NOMO-1 (cell line): Measurements from ENCODE around the gene APAF1.
A peak's percentile ranks its signal among the peaks of the same experiment; 100 is the strongest.

Source experiments
- DNase-seq, 2 experiments: peaks; one replicate each; lab custom pipeline; 2025; ENCODE audit not compliant: unreplicated experiment in 2 of 2; lab: John Stamatoyannopoulos, UW

Gene APAF1

GRCh38 chr12:98669751-98670150 lies 24.7 kb downstream of the APAF1 start:
- DNase-seq, result no peak

- DNase-seq, result no peak
These were observed 26.4 kb downstream of the APAF1 start for GRCh38 chr12:98671459-98671858.

GRCh38 chr12:98674841-98675240 lies 29.8 kb downstream of the APAF1 start:
- DNase-seq, result no peak

DNA sequence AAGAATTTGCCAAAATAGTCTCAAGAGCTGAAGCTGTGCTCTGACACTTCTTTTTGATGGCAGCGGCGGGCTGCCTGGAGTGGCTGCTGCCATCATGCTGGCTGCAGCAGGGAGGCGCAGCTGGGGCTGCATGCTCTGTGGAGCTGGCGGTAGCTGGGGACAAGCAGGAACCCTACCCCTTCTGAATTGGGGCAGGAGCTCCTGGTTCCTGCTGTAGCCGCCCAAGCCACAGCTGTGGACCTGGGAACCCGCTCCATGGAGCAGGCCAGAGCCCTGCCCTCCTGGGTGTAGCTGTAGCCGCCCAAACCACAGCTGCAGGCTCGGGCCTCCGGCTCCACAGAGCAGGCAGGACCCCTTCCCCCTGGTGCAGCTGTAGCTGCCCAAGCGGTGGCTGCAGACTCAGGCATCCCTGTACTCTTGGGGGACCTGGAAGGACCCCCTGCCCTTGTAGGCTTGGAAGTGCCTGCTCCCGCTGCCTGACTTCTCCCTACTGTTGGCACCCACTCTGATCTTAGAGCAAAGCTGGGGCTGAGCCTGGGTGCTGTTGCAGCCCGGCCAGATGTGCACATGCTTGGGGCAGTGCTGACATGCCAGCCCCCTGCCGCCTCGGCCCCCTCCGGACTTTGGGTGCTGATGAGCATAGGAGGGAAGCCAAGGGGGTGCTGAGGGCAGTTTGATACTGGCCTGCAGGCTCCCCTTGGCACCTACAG lies 33.3 kb downstream of the APAF1 start:
- DNase-seq, result no peak

GRCh38 chr12:98678946-98679610 lies 34.0 kb downstream of the APAF1 start:
- DNase-seq, result no peak

DNA sequence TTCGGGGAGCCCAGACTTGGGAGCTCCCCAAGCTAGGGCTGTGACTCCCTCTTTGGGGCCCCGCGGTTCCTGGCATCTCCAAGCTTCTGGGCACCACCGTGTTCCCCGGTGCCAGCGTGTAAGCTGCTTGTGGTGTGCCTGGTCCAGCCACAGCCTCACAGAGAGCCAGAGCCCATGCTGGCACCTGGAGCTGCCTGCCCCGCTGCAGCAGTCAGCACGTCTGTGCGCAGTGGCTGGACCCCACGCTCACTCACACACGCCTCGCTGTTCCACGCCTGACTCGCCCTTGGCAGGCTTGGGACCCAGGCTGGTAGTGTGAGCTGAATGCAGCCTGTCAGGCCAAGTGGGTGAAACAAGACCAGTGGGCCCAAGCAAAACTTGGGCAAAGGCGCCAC lies 34.5 kb downstream of the APAF1 start:
- no peak for DNase-seq

DNA sequence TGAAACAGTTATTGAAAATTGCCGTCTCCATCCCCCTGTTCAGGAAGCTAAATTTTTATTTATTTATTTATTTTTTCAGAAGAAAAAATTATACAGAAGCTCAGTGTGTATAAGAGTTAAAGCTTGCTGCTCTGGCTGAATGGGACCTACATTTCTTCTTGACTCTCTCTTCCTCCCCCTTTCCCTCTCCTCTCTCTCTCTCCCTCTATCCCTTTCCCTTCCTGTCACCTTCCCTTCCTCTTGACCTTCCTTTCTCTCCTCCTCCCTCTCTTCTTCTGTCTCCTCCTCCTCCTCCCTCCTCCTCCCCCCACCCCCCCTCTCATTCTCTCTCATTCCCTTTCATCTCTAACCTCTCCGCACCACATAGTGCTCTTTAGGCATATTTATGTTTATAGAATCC lies 39.1 kb downstream of the APAF1 start:
- DNase-seq, result no peak

- no peak for DNase-seq
These were observed 41.5 kb downstream of the APAF1 start for GRCh38 chr12:98686603-98687002.

- no peak for DNase-seq
These were observed 46.3 kb downstream of the APAF1 start for GRCh38 chr12:98691351-98691750.

DNA sequence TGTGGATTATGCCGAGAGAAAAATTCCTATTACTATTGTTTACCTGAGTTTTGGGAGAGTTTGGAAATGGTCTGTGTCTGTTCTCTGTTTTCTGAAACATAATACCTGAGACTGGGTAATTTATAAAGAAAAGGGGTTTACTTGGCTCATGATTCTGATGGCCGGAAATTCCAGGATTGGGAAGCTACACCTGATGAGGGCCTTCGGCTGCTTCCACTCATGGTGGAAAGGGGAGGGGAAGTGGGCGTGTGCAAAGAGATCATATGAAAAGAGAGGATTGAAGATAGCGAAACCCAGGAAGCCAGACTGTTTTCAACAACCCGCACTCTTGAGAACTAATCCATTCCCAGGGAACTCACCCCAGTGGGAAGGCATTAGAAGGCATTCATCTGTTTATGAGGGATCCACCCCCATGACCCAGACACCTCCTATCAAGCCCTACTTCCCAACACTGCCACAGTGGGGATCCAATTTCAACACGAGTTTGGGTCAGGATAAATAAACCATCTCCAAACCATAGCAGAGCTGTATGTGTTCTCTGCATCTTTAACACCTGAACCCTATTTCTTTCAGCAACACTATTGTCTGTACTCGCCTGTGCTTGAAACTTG lies 51.1 kb downstream of the APAF1 start:
- no peak for DNase-seq

GRCh38 chr12:98697209-98697608 lies 52.1 kb downstream of the APAF1 start:
- no peak for DNase-seq

GRCh38 chr12:98698603-98699463 lies 53.7 kb downstream of the APAF1 start:
- DNase-seq, result peak; percentile 6 to 36

DNA sequence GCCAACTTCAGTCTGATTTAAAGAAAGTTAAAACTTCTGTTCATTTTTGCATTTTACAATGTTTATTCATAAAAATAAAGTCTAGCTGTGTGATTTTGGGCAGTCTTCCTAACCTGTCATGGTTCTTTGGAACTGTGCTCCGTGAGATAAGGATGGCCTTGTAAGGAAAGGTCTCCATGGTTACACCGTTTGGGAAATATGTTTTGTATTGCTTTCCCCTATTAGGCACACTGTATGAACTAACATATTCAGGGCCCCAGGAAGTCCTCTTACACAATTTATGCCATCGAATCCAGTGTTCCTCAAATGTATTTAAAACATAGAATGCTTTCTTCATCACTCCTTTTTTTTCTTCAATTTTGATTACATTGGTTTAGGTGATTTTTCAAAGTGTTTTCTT lies 54.5 kb downstream of the APAF1 start:
- DNase-seq, result peak; percentile 8 to 35

DNA sequence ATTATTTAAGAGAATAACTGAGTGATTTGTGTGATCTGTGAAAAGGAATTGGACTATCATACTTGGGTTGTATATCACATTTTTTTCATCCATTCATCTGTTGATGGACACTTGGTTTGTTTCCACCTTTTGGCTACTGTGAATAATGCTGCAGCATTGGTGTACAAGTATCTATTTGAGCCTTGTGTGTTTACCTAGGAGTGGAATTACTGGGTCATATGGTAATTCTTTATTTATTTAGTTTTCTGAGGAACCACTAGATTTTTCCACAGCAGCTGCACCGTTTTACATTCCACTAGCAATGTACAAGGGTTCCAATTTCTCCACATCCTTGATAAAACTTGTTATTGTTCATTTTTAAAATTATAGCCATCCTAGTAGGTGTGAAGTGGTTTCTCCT lies 56.1 kb downstream of the APAF1 start:
- DNase-seq, result no peak

GRCh38 chr12:98709022-98709421 lies 63.9 kb downstream of the APAF1 start:
- DNase-seq, result no peak

DNA sequence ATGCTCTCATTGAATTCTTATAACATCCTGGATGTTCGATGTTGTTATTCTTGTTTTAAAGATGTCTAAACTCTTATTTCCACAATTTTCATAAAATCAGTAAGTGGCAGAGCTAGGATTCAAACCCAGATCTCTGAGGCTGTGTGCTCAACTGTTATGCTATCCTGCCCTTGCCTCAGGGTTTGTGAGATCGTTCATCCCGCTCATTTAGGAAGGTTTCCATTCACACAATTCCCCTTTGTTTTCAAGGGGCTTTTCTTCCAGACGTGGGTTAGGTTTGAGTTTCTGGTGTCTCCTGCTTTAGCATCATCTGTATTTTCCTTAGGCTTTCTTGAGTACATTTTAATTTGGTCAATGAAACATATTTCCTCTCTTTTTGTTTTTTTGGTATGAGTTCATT lies 69.3 kb downstream of the APAF1 start:
- DNase-seq, result no peak

DNA sequence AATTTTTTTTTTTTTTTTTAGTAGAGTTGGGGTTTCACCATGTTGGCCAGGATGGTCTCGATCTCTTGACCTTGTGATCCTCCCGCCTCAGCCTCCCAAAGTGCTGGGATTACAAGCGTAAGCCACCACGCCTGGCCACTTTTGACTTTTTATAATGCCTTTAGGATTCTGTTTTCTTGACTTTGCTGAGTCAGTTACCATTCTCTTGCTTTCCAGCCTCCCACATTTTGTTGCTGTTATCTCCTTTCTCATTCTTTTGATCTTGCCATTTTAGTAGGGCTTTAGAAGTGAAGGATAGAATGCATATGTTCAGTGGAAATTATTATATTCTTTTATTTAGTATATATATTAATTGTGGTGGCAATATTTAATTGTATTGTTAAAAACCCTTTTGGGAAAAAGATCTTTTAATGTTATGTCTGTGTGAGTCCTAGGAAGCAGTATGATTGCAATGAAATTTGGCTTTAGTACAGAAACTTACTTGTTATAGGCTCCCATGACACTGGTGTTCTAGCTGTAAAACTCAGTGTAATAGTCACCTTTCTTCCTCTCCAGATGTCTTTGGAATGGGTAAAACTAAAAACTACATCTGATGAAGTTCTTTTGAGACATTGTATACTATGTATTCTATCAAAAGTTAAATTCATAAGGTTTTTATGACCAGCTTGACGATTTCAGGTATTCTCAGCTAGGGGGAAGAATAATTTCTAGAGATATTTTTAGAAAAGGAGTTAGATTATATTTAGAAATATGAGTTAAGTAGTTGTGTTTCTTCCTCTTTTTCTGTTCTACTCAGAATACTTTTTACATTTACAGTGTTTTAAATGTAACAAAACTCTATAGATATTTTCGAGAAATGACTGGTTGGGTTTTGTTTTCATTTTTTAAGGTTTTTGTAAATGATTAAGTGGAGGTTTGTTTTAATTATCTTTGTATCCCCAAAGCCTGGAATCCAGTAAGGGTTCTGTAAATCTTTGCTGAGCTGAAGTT lies 74.7 kb downstream of the APAF1 start:
- peak in 1 of 2 experiments; percentile 56 for DNase-seq

GRCh38 chr12:98721204-98721702 lies 76.2 kb downstream of the APAF1 start:
- DNase-seq, result no peak

DNA sequence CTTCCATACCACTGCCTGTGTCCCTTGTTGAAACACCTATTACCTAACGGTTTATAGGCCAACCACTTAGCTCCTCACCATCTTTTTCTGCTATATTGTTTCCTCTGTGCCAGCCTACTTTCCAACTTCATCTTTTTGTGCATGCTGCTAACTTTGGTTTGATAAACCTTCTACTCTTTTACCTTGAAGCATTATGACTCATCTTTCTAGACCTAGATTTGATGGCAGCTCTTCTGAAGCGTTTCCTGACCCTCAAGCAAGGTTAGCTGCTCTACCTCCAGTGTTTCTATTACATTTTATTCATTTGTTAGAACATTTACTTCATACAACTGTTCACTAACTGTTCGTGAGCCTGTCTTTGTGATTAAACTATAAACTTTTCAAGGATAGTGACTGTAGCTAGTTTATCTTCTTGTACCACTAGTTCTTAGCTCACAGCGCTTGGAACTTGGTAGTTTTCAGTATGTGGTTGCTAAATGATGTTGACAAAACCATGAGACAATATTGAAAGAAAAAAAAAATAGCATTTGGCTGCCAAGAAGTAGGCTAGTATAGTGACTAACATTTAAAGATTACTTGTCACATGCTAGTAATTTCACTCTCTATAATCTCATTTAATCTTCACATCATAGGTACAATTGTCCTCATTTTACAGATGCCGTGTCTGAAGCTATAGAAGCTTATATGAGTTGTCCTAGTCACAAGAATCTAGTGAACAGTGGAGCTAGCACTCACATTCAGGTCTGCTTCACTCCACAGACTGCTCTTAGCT lies 79.5 kb downstream of the APAF1 start:
- DNase-seq, result no peak
